ENCODE data around the gene GBE1.
A peak's percentile ranks its signal among the peaks of the same experiment; 100 is the strongest.
"Not testable (repeated sequence)": the region's sequence is repeated elsewhere in the genome, so short reads cannot be mapped to it uniquely, and the experiment has no call there.

Gene GBE1

GRCh38 chr3:81760924-81761903, at the start of gene GBE1:
GBE1 (minus strand) TSS chr3:81761645; CDS start chr3:81761517, 128 bp downstream.
- peak; percentile 90 for DNase-seq

DNA sequence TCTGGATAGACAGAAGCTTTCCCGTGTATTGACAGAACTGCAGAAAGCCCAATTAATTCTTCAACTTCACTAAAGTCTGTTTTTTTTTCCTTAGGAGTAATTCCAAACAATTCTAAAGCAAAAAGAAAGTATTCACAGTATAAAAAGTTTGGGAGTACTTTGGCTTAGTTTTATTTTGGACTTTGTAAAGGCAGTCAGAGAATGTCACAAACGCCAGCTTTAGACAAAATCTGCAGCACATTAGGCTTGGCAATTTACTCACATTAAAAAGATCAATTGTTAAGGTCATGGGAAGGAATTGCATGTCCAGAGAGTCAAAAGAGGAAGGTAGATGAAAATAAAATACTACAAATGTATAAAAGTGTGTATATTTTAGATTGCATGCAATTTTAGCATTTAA, 47.5 kb upstream of the GBE1 start:
- no peak for DNase-seq

GRCh38 chr3:81799403-81799802, 38.0 kb upstream of the GBE1 start:
- no peak for DNase-seq

GRCh38 chr3:81793410-81793809, 32.0 kb upstream of the GBE1 start:
- DNase-seq, result no peak

GRCh38 chr3:81790117-81790516, 28.7 kb upstream of the GBE1 start:
- no peak for DNase-seq

DNA sequence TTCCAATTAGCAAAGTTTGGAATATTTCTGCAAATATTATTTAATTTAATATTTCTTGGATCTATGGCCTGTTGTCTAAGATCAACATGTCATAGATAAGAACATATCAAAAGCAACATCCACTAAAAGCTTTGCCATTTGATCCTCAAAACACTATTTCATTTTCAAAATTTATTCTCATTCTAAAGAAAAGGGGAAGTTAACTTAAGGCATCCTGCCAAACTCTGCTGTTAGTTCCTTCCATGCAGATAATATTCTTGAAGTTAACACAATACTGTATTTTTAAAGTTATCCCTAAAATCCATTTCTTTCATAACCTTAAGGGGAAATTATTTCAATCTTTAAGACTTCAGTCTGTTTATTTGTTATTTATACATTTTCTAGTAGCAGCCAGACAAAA, 28.2 kb upstream of the GBE1 start:
- no peak for DNase-seq

- no peak for DNase-seq
Observed at GRCh38 chr3:81788610-81789009, 27.2 kb upstream of the GBE1 start.

- no peak for DNase-seq
Observed at GRCh38 chr3:81788044-81788443, 26.6 kb upstream of the GBE1 start.

DNA sequence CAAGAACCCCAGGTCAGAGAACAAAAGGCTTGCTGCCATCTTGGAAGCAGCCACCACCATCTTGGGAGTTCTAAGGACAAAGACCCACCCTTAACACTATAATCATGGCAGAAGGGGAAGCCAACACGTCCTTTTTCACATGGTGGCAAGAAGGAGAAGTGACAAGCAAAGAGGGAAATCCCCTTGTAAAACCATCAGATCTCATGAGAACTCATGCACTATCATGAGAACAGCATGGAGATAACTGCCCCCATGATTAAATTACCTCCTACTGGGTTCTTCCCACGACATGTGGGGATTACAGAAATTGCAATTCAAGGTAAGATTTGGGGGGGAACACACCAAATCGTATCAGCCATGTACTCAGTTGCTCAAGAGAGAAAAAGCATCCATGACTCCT, 21.1 kb upstream of the GBE1 start:
- no peak for DNase-seq

- no peak for DNase-seq
Observed at GRCh38 chr3:81778678-81779182, 17.3 kb upstream of the GBE1 start.

DNA sequence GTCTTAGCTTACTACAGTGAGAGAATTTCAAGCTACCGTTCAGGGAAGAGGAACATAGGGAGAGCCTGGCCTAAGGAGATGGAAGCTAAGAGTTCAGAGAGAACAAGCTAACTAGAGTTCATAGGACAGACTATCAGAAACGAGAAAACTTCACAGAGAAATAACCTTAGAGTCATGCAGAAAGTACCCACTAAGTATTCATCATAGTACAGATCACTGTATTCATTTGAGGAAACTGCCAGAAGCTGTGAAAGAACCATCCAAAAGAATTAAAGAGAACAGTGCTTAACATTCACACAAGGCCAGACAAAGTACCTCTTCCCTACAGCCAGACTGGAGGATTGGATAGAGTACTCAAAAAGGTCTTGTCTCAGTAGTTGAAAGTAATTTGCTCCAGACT, 15.2 kb upstream of the GBE1 start:
- no peak for DNase-seq

GRCh38 chr3:81770710-81771109, 9.3 kb upstream of the GBE1 start:
- DNase-seq, result no peak

GRCh38 chr3:81769299-81769698, 7.9 kb upstream of the GBE1 start:
- no peak for DNase-seq

- not testable (repeated sequence) for DNase-seq
Observed at GRCh38 chr3:81767250-81767859, 5.9 kb upstream of the GBE1 start.

GRCh38 chr3:81765400-81765799, 4.0 kb upstream of the GBE1 start:
- DNase-seq, result no peak

GRCh38 chr3:81764665-81765064, 3.2 kb upstream of the GBE1 start:
- peak; percentile 7 for DNase-seq

DNA sequence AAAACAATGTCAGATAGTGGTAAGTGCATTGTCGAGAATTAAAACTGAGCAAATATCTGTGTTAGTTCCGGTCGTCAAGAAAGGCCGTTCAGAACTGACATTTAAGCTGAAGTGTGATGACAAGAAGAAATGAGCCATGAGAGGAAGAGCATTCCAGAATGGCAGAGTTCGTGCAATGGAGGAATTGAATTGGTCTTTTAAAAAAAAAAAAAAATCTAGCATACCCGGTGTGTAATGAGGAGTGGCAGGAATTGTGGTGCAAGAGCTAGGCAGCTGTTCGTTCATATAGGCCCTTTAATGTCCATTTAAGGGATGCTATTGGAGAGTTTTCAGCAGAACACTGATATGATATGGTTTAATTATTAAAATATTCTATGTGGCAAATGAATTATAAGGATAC, 2.6 kb upstream of the GBE1 start:
- no peak for DNase-seq

DNA sequence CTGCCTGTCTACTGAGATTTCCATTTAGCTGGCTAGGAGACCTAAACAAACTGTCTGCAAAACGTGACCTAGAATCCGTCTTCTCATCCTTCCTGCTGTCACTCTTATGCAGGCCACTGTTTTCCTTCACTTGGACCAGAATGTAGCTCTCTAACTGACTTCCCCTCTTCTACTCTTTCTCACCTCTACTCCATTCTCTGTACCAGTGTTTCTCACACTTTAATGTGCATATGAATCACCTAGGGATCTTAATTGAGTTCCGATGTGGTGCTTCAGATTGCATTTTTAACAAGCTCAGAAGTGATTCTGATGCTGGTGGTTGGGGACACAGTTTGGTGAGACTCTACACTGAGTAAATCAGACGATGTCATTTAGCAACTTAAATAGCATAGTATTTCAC, 1.6 kb upstream of the GBE1 start:
- DNase-seq, result no peak

- no peak for DNase-seq
Observed at GRCh38 chr3:81761904-81762580, 597 bp upstream of the GBE1 start.

DNA sequence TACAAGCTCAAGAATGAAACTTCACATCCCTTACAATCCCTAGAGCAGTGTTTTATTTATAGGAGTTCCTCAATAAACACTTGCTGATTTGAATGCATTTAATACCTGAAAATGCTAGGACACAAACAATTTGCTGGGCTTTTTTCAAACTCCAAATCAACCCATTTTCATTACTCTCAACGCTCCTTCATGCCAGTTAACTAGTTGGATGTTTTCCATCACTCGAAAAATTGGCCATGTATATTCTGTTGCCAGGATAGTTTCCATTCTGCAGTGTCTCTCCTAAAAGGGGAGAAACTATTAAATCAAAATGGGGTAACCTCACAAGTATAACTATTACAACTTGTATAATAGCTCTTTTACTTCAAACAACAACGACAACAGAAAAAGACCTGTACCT, 1.2 kb downstream of the GBE1 start:
- DNase-seq, result no peak

DNA sequence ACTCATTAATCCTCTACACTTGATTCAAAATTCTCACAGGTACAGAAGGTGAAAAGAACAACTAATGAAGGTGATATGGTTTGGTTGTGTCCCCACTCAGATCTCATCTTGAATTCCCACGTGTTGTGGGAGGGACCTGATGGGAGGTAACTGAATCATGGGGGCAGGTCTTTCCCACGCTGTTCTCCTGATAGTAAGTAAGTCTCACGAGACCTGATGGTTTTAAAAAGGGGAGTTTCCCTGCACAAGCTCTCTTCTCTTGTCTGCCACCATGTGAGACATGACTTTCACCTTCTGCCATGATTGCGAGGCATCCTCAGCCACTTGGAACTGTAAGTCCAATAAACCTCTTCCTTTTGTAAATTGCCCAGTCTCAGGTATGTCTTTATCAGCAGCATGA, 2.7 kb downstream of the GBE1 start:
- DNase-seq, result not testable (repeated sequence)

DNA sequence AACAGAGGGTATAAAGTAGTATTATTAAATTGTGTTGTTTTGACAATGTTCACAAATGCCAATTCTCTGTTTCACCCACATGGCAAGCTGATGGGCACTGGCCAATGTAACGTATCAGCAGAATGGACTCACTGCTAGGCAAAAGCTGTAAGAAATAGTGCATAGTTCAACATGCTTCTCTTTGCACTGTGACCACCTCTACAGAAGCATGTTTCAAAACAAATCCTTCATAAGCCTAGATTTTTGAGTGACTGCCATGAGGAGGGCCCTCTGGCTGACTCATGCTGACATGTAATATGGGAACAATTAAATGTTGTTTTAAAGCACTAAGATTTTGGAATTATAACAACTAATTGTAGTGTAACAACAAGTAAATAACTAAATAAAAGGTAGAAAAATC, 3.2 kb downstream of the GBE1 start:
- no peak for DNase-seq

DNA sequence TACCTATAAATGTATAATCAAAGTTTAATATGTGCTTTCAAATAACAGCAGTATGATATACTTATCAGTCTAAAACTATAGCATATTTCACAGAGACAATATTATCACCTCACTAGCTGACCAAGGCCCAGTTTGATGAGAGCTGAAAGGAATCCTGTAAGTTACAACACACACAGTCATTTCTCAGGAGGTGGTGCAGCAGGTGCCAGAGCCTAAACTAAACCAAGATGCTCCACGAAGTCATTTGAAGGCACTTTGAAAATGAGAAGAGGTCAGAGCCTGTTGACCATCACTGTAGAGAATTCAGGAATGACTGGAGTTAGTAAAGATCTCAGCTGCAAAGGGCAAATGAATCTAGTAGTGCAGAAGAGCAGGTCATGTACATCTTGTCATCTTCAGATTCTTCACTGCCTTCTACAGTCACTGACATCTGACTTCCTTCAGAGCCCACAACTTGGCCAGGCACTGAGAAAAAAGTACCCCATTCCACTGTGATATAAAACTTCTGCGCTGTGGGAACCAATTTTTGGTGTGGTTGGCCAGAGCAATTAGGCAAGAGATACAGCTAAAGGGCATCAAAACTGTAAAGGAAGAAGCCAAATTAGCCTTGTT, 7.9 kb downstream of the GBE1 start:
- no peak for DNase-seq
